Ramos (cell line): ENCODE measurements around the gene LAPTM5.

Experiments used
- in situ Hi-C: fragments of 300-500 bp; cut with MboI; formaldehyde crosslinking; loops from one replicate; pipeline ENCODE4 v1.14.3; 2022; ENCODE audit warnings: low sequenced_read_pairs; ENCODE audit not compliant: unreplicated experiment

Gene LAPTM5

DNA sequence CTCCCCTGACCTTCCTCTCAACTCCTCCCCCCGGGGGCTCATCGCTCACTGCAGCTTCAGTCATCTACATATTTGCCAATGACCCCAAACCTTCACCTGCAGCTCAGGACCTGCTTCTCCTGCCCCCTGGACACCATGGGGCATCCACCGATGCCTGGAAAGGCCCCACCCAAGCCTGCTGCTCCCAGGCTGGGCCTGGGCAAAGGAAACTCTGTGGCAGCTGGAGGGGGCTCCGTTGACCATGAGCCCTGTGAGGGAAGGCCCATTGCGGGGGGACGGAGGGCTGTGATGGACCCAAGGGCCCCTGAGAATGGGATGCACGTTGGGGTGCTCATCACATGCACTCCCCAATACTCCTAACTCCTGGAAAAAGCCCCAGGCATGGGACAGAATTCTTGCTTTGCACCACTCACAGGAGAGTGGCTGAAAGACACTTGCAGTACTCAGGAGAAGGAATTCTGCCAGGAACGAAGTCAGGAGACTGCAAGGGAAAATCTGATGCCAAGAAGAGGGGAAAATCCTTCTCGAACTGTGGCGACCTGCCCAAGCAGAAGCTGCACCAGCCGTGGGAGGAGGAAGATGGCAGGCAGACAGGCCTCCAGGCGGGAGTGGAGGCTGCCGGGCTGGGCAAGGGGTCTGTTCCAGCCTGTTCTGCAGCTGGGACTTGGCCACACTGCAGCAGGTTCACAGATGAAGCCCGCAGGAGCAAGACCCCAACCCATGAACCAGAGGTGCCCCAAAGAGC is 52.6 kb downstream of the LAPTM5 start:
- in situ Hi-C loops, result no loop called here

GRCh38 chr1:30704271-30704670 is 53.3 kb downstream of the LAPTM5 start:
- in situ Hi-C loops, result no loop called here

GRCh38 chr1:30702823-30703222 is 54.8 kb downstream of the LAPTM5 start:
- in situ Hi-C loops, result no loop called here

DNA sequence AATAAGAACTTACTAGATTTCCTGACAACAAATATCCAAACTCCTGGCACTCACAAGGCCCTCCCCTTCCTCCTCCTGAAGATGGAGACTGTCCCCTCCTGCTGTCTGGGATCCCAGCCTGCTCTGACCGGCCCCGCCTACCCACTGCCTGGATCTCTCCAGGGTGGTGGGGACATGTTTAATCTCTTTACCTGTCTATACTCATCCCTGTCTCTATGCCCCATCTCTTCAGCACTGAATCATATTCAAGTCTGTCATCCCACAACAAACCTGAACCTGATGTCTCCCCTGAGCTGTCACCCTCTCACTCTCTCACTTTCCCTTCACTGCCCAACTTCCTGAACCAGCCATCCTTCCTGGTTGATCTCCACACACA is 56.3 kb downstream of the LAPTM5 start:
- in situ Hi-C loops, result no loop called here

DNA sequence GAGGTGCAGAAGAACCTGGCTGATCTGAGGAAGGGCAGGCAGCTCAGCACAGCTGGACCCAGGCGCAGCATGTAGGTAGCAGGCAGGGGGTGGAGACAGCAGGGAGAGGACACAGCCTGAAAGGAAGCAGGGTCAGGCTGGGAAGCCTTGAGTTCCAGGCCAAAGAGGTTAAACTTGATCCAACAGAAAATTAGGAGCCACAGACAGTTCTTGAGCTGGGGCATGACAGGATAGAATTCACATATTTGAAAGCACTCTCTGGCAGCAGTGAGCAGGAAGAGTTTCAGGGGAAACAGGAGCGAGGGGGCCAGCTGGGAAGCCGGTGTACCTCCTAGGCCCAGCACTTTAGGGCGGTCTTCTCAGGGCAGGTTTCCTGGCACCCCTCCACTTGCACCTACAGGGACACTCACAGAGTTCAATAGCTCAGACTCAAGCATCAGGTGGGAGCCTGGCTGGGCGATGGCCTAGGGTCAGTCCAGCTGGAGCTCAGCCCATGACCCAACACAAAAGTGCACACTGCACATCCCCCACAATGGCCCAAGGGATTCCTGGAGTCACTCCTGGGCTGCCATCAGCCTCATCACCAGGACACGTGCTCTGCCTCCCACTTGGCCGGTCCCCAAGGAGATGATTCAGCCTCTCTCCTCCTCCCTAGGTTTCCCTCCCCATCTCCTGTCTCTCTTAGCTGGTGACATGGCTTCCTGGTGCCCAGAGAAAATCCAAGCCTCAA is 56.9 kb downstream of the LAPTM5 start:
- in situ Hi-C loops, result no loop called here

DNA sequence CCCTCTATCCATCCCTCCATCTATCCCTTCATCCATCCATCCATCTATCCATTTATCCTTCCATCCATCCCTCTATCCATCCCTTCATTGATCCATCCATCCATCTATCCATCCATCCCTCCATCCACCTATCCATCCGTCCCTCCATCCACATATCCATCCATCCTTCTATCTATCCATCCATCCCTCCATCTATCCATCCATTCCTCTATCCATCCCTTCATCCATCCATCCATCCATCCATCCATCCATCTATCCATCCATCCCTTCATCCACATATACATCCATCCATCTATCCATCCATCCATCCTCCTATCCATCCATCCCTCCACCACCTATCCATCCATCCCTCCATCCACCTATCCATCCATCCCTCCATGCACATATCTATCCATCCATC is 57.8 kb downstream of the LAPTM5 start:
- in situ Hi-C loops, result no loop called here

DNA sequence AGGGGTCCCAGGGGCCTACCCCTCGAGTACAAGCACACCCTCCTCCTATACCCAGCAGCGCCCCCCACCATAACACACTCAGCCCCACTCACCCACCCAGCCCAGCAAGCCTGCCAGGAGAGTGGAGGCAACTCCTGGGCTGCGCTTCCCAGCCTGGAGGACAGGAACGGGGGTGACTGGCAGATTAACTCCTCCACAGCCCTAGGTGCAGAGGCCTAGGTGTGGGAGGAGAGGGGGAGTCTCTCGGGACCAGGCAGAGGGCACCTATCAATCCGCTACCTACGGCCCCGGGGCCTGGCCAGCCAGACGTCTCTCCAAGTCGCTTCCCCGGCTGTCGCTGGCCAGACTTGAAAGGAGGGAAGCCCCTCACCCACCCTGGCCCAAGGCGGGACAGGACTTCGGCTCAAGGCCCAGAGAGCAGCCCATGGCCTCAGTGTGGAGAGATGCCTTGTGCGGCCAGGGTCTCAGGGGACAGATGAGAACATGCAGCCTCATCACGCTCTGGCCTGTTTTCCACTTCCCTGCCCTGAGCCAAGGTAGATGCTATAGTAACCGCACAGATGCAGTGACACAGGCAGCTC is 59.1 kb downstream of the LAPTM5 start:
- in situ Hi-C loops, result no loop called here

- in situ Hi-C loops, result no loop called here
Observed at GRCh38 chr1:30697571-30698376, 59.8 kb downstream of the LAPTM5 start.

GRCh38 chr1:30696831-30697230 is 60.7 kb downstream of the LAPTM5 start:
- in situ Hi-C loops, result no loop called here

GRCh38 chr1:30695439-30695841 is 62.1 kb downstream of the LAPTM5 start:
- in situ Hi-C loops, result no loop called here

DNA sequence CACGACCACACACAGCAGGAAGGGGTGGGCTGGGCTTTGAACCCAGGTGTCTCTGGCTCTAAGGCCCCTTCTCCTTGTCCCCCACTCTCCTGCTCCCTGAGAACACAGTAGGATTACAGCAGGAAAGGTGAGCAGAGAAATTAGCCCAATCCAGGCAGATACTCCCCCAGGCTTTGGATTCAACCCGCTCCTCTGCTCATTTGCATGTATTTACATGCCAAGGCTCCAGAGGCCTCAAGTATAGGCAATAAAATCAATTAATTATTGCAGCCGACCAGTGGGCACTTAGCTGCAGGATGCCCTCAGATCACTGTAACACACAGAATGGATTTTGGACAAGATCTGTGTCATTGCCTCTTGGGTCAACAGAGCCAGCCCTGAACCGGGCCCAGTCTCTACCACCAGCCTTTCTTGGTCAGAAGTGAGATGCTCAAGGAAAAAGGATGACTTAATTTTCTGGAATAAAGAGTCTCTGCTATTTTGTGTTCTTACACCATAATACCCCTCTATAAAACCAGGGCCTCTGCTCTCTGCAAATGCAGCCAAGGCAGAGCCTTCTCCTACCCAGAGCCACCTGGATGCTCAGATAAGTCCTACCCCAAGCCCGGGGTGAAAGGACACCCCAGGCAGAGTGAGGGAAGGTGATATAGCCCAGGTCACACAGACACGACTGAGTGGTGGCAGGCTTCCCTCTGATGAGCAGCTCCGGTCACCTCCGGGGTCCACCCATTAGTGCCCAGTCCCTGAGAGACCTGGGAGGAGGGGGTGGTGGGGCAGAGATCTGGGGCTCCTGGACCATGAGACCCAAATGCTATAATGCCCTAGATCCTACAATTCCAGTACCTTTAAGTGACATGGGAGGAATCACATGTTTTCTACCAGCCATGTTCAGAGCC is 63.0 kb downstream of the LAPTM5 start:
- in situ Hi-C loops, result no loop called here

GRCh38 chr1:30693822-30694221 is 63.8 kb downstream of the LAPTM5 start:
- in situ Hi-C loops, result no loop called here

GRCh38 chr1:30693366-30693765 is 64.2 kb downstream of the LAPTM5 start:
- in situ Hi-C loops, result no loop called here

DNA sequence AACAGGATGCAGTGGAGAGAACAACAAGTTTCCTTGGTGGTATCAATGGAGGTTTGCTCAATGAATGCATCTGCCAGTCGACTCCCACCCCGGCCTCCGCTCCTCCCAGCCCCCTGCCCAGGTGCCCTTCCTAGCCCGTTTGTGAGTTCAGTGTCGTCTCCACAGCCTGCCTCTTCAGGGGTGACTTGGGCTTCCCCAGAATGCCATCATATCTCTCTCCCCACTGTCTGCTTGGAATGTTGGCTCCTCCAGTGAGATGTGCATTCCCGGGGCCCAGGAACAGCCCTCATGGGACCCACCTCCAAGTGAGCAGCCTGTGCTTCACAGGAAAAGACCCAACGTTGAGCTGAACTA is 64.6 kb downstream of the LAPTM5 start:
- in situ Hi-C loops, result no loop called here

DNA sequence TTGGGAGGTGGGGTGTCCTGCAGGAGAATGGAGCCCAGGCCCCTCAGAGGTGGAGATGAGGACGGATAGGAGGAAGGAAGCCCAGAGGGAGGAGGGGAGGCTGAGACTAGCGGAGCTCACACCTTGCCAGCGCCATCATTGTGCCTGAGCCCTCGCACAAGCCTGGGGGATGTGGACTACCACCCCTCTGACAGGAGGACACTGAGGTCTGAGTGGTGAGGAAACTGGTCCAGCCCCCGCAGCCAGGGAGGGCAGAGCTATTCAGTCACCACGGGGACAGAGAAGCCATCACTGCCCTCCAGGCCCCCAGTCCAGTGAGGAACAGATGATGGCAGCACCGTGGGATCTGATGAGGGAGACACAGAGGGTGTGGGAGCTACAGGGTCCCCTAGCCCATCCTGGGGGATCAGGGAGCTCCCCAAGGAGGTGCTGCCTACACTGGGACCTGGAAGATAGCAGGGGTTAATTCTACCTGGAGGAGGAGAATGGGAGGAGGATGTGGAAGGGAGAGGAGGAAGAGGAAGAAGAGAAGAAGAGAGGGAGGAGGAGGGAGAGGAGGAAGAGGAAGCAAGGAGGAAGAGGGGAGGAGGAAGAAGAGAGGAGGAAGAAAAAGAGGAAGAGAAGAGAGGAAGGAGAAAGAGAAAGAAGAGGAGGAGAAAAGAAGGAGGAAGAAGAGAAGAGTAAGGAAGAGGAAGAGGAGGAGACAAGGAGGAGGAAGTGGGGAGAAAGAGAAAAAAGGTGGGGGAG is 65.2 kb downstream of the LAPTM5 start:
- in situ Hi-C loops, result no loop called here

- in situ Hi-C loops, result no loop called here
Observed at GRCh38 chr1:30691480-30691879, 66.1 kb downstream of the LAPTM5 start.

- in situ Hi-C loops, result no loop called here
Observed at GRCh38 chr1:30689901-30690645, 67.5 kb downstream of the LAPTM5 start.
